SK-N-SH (cell line): ENCODE results near the gene CNP.

ENCODE experiments used
- EP300 ChIP-seq, 2 experiments: IDR thresholded peaks; 2 replicates each; pipeline versions ENCODE4 v1.4.0 to v1.6.1; 2012; ENCODE audit warnings: borderline replicate concordance in 1 of 2, low read depth in 1 of 2, low read length in 1 of 2
- GABPA ChIP-seq: IDR thresholded peaks from 2 replicates; pipeline ENCODE4 v1.4.0; 2012; ENCODE audit warnings: low read depth, mild to moderate bottlenecking
- JUND ChIP-seq: IDR thresholded peaks from 2 replicates; pipeline ENCODE4 v1.4.0; 2012
- POLR2AphosphoS5 ChIP-seq: IDR thresholded peaks from 2 replicates; pipeline ENCODE4 v1.6.1; 2012; ENCODE audit warnings: low read depth, low read length
- RAD21 ChIP-seq: IDR thresholded peaks from 2 replicates; pipeline ENCODE4 v1.6.1; 2012; ENCODE audit warnings: mild to moderate bottlenecking, low read length
- SIN3A ChIP-seq: IDR thresholded peaks from 2 replicates; pipeline ENCODE4 v1.6.1; 2012; ENCODE audit warnings: low read depth, mild to moderate bottlenecking, low read length, moderate library complexity, borderline replicate concordance
- TAF1 ChIP-seq: IDR thresholded peaks from 2 replicates; pipeline ENCODE4 v1.6.1; 2012; ENCODE audit warnings: low read depth, mild to moderate bottlenecking, low read length, moderate library complexity, borderline replicate concordance
- TCF12 ChIP-seq: IDR thresholded peaks from 2 replicates; pipeline ENCODE4 v1.4.0; 2012
- YY1 ChIP-seq: IDR thresholded peaks from 2 replicates; pipeline ENCODE4 v1.4.0; 2012; ENCODE audit warnings: low read depth, mild to moderate bottlenecking
- TF ChIP-seq, protein P1 (sequence below): fragments of 200-600 bp; sonication (generic); IDR thresholded peaks from 2 replicates; pipeline ENCODE4 v1.6.1; 2017; ENCODE audit warnings: antibody characterized with exemption, mild to moderate bottlenecking, moderate library complexity
- TF ChIP-seq, protein P2 (sequence below): IDR thresholded peaks from 2 replicates; pipeline ENCODE4 v1.6.1; 2012; ENCODE audit warnings: mild to moderate bottlenecking, low read depth, low read length, moderate library complexity
- TF ChIP-seq, protein P3 (sequence below): IDR thresholded peaks from 2 replicates; pipeline ENCODE4 v1.4.0; 2012; ENCODE audit warnings: low read depth
- TF ChIP-seq, protein P4 (sequence below): IDR thresholded peaks from 2 replicates; pipeline ENCODE4 v1.4.0; 2012; ENCODE audit warnings: low read depth, borderline replicate concordance
- TF ChIP-seq, protein P5 (sequence below): IDR thresholded peaks from 2 replicates; pipeline ENCODE4 v1.4.0; 2012; ENCODE audit warnings: low read depth, borderline replicate concordance

DNA sequence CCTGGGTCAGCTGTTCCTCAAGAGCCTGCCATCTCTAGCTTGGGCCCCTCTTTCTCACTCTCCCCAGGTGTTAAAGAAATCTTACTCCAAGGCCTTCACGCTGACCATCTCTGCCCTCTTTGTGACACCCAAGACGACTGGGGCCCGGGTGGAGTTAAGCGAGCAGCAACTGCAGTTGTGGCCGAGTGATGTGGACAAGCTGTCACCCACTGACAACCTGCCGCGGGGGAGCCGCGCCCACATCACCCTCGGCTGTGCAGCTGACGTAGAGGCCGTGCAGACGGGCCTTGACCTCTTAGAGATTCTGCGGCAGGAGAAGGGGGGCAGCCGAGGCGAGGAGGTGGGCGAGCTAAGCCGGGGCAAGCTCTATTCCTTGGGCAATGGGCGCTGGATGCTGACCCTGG lies 6.8 kb downstream of the CNP start:
- TF ChIP-seq, protein P1, sequence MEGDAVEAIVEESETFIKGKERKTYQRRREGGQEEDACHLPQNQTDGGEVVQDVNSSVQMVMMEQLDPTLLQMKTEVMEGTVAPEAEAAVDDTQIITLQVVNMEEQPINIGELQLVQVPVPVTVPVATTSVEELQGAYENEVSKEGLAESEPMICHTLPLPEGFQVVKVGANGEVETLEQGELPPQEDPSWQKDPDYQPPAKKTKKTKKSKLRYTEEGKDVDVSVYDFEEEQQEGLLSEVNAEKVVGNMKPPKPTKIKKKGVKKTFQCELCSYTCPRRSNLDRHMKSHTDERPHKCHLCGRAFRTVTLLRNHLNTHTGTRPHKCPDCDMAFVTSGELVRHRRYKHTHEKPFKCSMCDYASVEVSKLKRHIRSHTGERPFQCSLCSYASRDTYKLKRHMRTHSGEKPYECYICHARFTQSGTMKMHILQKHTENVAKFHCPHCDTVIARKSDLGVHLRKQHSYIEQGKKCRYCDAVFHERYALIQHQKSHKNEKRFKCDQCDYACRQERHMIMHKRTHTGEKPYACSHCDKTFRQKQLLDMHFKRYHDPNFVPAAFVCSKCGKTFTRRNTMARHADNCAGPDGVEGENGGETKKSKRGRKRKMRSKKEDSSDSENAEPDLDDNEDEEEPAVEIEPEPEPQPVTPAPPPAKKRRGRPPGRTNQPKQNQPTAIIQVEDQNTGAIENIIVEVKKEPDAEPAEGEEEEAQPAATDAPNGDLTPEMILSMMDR = no peak
- TF ChIP-seq TCF12 (no peak), TAF1 (no peak), SIN3A (no peak), JUND (no peak), GABPA (no peak), RAD21 (no peak), EP300 (IDR thresholded peaks at IDR 0.05; ENCODE audit: borderline replicate concordance in 1 of 2, low read depth in 1 of 2, low read length in 1 of 2) (no peak), YY1 (no peak), POLR2AphosphoS5 (no peak)
- TF ChIP-seq, protein P2, sequence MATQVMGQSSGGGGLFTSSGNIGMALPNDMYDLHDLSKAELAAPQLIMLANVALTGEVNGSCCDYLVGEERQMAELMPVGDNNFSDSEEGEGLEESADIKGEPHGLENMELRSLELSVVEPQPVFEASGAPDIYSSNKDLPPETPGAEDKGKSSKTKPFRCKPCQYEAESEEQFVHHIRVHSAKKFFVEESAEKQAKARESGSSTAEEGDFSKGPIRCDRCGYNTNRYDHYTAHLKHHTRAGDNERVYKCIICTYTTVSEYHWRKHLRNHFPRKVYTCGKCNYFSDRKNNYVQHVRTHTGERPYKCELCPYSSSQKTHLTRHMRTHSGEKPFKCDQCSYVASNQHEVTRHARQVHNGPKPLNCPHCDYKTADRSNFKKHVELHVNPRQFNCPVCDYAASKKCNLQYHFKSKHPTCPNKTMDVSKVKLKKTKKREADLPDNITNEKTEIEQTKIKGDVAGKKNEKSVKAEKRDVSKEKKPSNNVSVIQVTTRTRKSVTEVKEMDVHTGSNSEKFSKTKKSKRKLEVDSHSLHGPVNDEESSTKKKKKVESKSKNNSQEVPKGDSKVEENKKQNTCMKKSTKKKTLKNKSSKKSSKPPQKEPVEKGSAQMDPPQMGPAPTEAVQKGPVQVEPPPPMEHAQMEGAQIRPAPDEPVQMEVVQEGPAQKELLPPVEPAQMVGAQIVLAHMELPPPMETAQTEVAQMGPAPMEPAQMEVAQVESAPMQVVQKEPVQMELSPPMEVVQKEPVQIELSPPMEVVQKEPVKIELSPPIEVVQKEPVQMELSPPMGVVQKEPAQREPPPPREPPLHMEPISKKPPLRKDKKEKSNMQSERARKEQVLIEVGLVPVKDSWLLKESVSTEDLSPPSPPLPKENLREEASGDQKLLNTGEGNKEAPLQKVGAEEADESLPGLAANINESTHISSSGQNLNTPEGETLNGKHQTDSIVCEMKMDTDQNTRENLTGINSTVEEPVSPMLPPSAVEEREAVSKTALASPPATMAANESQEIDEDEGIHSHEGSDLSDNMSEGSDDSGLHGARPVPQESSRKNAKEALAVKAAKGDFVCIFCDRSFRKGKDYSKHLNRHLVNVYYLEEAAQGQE = no peak
- TF ChIP-seq, protein P3, sequence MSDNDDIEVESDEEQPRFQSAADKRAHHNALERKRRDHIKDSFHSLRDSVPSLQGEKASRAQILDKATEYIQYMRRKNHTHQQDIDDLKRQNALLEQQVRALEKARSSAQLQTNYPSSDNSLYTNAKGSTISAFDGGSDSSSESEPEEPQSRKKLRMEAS = no peak
- TF ChIP-seq, protein P4, sequence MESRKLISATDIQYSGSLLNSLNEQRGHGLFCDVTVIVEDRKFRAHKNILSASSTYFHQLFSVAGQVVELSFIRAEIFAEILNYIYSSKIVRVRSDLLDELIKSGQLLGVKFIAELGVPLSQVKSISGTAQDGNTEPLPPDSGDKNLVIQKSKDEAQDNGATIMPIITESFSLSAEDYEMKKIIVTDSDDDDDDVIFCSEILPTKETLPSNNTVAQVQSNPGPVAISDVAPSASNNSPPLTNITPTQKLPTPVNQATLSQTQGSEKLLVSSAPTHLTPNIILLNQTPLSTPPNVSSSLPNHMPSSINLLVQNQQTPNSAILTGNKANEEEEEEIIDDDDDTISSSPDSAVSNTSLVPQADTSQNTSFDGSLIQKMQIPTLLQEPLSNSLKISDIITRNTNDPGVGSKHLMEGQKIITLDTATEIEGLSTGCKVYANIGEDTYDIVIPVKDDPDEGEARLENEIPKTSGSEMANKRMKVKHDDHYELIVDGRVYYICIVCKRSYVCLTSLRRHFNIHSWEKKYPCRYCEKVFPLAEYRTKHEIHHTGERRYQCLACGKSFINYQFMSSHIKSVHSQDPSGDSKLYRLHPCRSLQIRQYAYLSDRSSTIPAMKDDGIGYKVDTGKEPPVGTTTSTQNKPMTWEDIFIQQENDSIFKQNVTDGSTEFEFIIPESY = no peak
- TF ChIP-seq, protein P5, sequence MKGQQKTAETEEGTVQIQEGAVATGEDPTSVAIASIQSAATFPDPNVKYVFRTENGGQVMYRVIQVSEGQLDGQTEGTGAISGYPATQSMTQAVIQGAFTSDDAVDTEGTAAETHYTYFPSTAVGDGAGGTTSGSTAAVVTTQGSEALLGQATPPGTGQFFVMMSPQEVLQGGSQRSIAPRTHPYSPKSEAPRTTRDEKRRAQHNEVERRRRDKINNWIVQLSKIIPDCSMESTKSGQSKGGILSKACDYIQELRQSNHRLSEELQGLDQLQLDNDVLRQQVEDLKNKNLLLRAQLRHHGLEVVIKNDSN = no peak
